Tibial nerve (tissue), 4 donors: ENCODE data around the gene WASF3. TPM values are rescaled to one million over a fixed set of nuclear protein-coding genes. Genes with fewer than 3 reads are reported as not detected.

Experiments
- DNase-seq, 2 donors: peaks; one replicate each; pipeline ENCODE4 v3.0.0-alpha.2; 2019; ENCODE audit warnings: low spot score in 2 of 2
- H3K27ac ChIP-seq, 4 donors: fragments of 200-600 bp; sonication (generic) in 3 of 4; one replicate each; pipeline ENCODE4 v1.5.1; 2017 to 2019; ENCODE audit warnings: mild to moderate bottlenecking in 1 of 4
- H3K27me3 ChIP-seq, 2 donors: fragments of 200-600 bp; sonication (generic) in 1 of 2; one replicate each; pipeline versions ENCODE4 v1.5.1 to v1.6.0; 2017 to 2019
- H3K36me3 ChIP-seq, 3 donors: fragments of 200-600 bp; sonication (generic); one replicate each; pipeline ENCODE4 v1.5.1; 2018 to 2019
- H3K4me1 ChIP-seq, 4 donors: fragments of 200-600 bp; sonication (generic) in 3 of 4; one replicate each; pipeline ENCODE4 v1.5.1; 2017 to 2019
- H3K4me3 ChIP-seq, 4 donors: fragments of 200-600 bp; sonication (generic) in 3 of 4; one replicate each; pipeline ENCODE4 v1.5.1; 2017 to 2019; ENCODE audit warnings: mild to moderate bottlenecking in 1 of 4, moderate library complexity in 1 of 4
- H3K9me3 ChIP-seq, 4 donors: fragments of 200-600 bp; sonication (generic) in 3 of 4; one replicate each; pipeline ENCODE4 v1.5.1; 2017 to 2019
- EP300 ChIP-seq, 2 donors: sonication (generic); formaldehyde crosslinking; IDR thresholded peaks; one replicate each; pipeline ENCODE4 v1.6.1; 2017; ENCODE audit warnings: antibody characterized with exemption in 2 of 2, mild to moderate bottlenecking in 1 of 2
- POLR2A ChIP-seq, 2 donors: fragments of 450-650 bp; IDR thresholded peaks; one replicate each; pipeline ENCODE4 v1.6.1; 2017; ENCODE audit warnings: antibody characterized with exemption in 2 of 2, mild to moderate bottlenecking in 2 of 2, moderate library complexity in 2 of 2
- WGBS, 2 donors: methylation state at CpG; one replicate each; pipeline ENCODE4 v1.1.5; 2018; 5-methylcytosine and 5-hydroxymethylcytosine counted together
- total RNA-seq, 4 donors: library from RNA; depleted of rRNA; stranded (reverse); fragments of >200 nt; gene quantifications; one replicate each; pipeline ENCODE4 v1.1.0, GENCODE V29; 2016
- TF ChIP-seq, protein P1 (sequence below), 5 experiments: fragments of 200-600 bp in 3 of 5; fragments of 450-650 bp in 2 of 5; sonication (generic) in 3 of 5; IDR thresholded peaks; one replicate each; pipeline ENCODE4 v1.5.1; 2016 to 2019; ENCODE audit warnings: antibody characterized with exemption in 5 of 5, mild to moderate bottlenecking in 3 of 5, moderate library complexity in 2 of 5

Gene WASF3
- total RNA-seq, 4 donors from 2014 or later: 23.7 to 47.9 (median 40.7) TPM

DNA sequence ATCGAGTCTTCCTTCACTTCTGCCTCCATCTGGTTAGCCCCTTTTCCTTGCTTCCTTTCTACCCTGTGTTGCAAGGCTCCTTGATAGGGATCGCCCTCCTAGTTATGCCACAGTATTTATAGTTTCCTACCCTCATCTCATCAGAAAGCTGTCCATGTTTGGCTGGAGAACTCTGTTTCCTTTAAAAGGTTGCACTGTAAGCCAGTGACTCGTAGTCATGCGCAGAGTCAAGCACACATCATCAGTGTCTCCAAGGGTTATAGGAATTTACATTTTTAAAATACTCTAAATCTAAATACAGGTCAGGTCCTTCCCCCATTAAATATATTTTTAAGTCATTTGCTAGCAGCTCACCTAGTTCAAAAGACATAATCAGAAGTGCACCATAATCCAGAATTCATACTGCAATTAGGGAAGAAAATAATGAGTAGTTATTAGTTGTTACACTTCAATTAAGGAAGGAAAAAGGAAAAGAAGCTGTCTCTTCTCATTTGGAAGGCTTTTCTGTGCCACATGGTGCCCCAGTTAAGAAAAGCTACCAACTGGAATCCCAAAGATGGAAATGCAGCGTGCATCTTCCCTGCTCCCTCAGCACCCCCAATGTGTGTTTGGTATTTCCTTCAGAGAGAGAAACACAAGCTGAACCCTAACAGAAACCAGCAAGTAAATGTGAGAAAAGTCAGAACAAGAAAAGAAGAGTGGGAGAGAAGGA lies 122.1 kb downstream of the WASF3 start:
- no peak overlapping the region for H3K4me3 ChIP-seq
- no peak overlapping the region for H3K27ac ChIP-seq
- TF ChIP-seq EP300 (IDR thresholded peaks at IDR 0.05) (no peak), POLR2A (IDR thresholded peaks at IDR 0.05) (no peak)
- TF ChIP-seq, protein P1, sequence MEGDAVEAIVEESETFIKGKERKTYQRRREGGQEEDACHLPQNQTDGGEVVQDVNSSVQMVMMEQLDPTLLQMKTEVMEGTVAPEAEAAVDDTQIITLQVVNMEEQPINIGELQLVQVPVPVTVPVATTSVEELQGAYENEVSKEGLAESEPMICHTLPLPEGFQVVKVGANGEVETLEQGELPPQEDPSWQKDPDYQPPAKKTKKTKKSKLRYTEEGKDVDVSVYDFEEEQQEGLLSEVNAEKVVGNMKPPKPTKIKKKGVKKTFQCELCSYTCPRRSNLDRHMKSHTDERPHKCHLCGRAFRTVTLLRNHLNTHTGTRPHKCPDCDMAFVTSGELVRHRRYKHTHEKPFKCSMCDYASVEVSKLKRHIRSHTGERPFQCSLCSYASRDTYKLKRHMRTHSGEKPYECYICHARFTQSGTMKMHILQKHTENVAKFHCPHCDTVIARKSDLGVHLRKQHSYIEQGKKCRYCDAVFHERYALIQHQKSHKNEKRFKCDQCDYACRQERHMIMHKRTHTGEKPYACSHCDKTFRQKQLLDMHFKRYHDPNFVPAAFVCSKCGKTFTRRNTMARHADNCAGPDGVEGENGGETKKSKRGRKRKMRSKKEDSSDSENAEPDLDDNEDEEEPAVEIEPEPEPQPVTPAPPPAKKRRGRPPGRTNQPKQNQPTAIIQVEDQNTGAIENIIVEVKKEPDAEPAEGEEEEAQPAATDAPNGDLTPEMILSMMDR (IDR thresholded peaks at IDR 0.05): no peak
- 87 to 93% methylated on average over 5 of the region's 5 CpGs for WGBS, 2 donors
- H3K4me1 ChIP-seq: no peaks in the 10 kb centered on the region
- H3K27me3 ChIP-seq: no peaks in the 10 kb centered on the region
- H3K9me3 ChIP-seq: no peaks in the 10 kb centered on the region
- DNase-seq: no peak
- H3K36me3 ChIP-seq: peaks cover 0 to 52% (median 0%) of the 10 kb centered on the region in 3 donors

DNA sequence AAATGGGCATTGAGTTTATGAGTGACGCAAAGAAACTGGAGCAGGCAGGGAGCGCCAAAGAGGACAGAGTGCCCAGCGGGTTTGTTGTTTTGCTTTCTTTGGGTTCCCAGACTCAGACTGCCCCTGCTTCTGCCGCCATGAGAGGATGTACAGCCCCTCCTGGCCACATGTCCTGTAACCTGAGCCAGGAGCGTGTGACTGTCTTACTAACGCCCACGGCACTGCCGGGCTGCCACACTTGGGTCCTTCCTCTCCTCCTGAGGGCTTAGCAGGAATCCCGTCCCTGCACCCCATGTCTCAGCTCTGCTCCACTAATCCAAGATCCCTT lies 122.6 kb downstream of the WASF3 start:
- H3K9me3 ChIP-seq: no peaks in the 10 kb centered on the region
- no peak overlapping the region for H3K4me3 ChIP-seq
- 65 to 70% methylated on average over 9 of the region's 9 CpGs for WGBS, 2 donors
- no peaks in the 10 kb centered on the region for H3K27me3 ChIP-seq
- DNase-seq: no peak
- no peaks in the 10 kb centered on the region for H3K4me1 ChIP-seq
- no peak overlapping the region for H3K27ac ChIP-seq
- H3K36me3 ChIP-seq: peaks cover 0 to 51% (median 0%) of the 10 kb centered on the region in 3 donors
- TF ChIP-seq POLR2A (IDR thresholded peaks at IDR 0.05) (no peak), EP300 (IDR thresholded peaks at IDR 0.05) (no peak)
- TF ChIP-seq, protein P1 (IDR thresholded peaks at IDR 0.05): no peak

DNA sequence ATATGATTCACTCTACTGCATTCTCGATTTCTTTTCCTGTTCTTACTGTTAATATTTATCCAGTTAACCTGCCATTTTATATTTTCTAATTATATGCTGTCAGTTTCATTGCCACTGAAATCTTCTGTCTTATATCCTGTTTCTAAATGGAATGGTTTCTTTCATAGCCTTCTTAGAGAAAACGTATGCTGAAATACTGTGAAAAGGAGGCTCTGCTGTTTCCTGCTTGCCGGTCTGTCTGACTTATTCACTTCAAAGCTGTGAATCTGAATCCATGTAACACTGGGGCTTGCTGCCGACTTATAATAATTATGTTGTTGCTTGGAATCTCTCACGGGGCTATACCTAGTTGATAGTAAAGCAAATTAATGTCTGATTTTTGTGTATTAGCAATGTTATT lies 123.1 kb downstream of the WASF3 start:
- no peak overlapping the region for H3K27ac ChIP-seq
- no peak for TF ChIP-seq POLR2A (IDR thresholded peaks at IDR 0.05)
- H3K36me3 ChIP-seq: peaks cover 0 to 55% (median 0%) of the 10 kb centered on the region in 3 donors
- H3K4me3 ChIP-seq: no peak overlapping the region
- 63 to 69% methylated on average over 5 of the region's 5 CpGs for WGBS, 2 donors
- DNase-seq: no peak
- H3K27me3 ChIP-seq: no peaks in the 10 kb centered on the region
- H3K9me3 ChIP-seq: no peaks in the 10 kb centered on the region
- no peaks in the 10 kb centered on the region for H3K4me1 ChIP-seq

DNA sequence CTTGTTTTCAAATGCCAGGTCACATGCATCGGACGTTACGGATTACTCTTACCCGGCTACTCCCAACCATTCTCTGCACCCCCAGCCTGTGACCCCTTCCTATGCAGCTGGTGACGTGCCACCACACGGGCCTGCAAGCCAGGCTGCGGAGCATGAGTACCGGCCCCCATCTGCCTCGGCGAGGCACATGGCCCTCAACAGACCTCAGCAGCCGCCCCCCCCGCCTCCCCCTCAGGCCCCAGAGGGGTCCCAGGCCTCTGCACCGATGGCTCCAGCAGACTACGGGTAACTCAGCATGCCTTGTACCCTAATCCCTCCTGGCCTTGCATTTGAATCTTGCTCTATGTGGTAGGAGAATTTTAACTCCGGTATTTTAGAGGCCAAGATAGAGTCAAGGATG lies 123.6 kb downstream of the WASF3 start:
- Histone ChIP-seq H3K27ac (no peak overlapping the region), H3K4me1 (no peaks in the 10 kb centered on the region), H3K36me3 (peaks cover 0 to 60% (median 0%) of the 10 kb centered on the region in 3 donors), H3K9me3 (no peaks in the 10 kb centered on the region), H3K4me3 (no peak overlapping the region), H3K27me3 (no peaks in the 10 kb centered on the region)
- TF ChIP-seq, protein P1 (IDR thresholded peaks at IDR 0.05): no peak
- TF ChIP-seq EP300 (IDR thresholded peaks at IDR 0.05): no peak
- TF ChIP-seq POLR2A (IDR thresholded peaks at IDR 0.05): no peak
- 86 to 89% methylated on average over 15 of the region's 15 CpGs for WGBS, 2 donors
- DNase-seq: no peak

DNA sequence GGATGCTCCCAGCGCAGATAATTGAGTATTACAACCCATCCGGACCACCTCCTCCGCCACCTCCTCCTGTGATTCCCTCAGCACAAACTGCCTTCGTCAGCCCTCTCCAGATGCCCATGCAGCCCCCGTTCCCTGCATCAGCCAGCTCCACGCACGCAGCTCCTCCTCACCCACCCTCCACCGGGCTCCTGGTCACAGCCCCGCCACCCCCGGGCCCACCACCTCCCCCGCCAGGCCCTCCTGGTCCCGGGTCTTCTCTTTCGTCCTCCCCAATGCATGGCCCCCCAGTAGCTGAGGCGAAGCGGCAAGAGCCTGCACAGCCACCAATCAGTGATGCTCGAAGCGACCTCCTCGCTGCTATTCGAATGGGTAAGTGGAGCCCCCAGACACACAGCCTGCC lies 125.1 kb downstream of the WASF3 start:
- Histone ChIP-seq H3K4me1 (no peaks in the 10 kb centered on the region), H3K36me3 (peaks cover 0 to 72% (median 0%) of the 10 kb centered on the region in 3 donors), H3K9me3 (no peaks in the 10 kb centered on the region), H3K27ac (no peak overlapping the region), H3K27me3 (no peaks in the 10 kb centered on the region), H3K4me3 (no peak overlapping the region)
- TF ChIP-seq EP300 (IDR thresholded peaks at IDR 0.05): no peak
- no peak for TF ChIP-seq POLR2A (IDR thresholded peaks at IDR 0.05)
- TF ChIP-seq, protein P1 (IDR thresholded peaks at IDR 0.05): no peak
- 95% methylated on average over 19 of the region's 19 CpGs for WGBS, 2 donors
- no peak for DNase-seq
